ENCODE measurements around the gene GATAD1. TPM values are rescaled to one million over a fixed set of nuclear protein-coding genes. Genes with fewer than 3 reads are reported as not detected.

The GATAD1 gene
- total RNA-seq, 1 experiment from 2014 or later, result 37.6 TPM

DNA sequence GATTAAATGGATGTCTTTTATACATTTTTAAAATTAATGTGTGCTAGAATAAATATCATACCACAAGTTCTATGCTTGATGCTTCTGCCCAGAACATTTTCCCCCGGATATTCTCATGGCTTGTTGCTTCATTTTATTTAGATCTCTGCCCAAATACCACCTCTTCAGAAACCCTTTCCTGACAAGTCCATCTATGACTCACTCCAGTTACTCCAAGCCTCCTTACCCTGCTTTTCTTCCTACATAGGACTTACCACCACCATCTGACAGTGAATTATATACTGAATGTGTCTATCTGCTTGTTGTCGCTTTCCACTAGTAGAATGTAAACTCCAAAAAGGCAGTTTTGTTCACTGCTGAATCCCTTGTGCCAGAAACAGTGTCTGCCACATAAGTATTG lies 49.6 kb downstream of the GATAD1 start:
- Mint-ChIP-seq H3K4me1 (no peaks in the 10 kb centered on the region), H3K27ac (peak overlapping the region; percentile 0; the same call in 1 of the 2 replicates), H3K27me3 (ENCODE audit: low read depth) (no peaks in the 10 kb centered on the region), H3K36me3 (peaks cover 38% of the 10 kb centered on the region), H3K9me3 (no peaks in the 10 kb centered on the region), H3K4me3 (no peak overlapping the region)
- POLR2A ChIA-PET, result no interaction called here
- CTCF ChIA-PET, result no interaction called here
- no peak for DNase-seq (ENCODE audit: low spot score)
- TF ChIP-seq TEAD1 (CRISPR knock-in tag; IDR thresholded peaks at IDR 0.05), result no peak
- TF ChIP-seq ESRRA (CRISPR knock-in tag; IDR thresholded peaks at IDR 0.05; ENCODE audit: borderline replicate concordance), result no peak
- TF ChIP-seq MXD4 (CRISPR knock-in tag; IDR thresholded peaks at IDR 0.05; ENCODE audit: borderline replicate concordance), result no peak
- TF ChIP-seq OVOL2 (CRISPR knock-in tag; IDR thresholded peaks at IDR 0.05; ENCODE audit: borderline replicate concordance), result no peak
- TF ChIP-seq, protein P1, sequence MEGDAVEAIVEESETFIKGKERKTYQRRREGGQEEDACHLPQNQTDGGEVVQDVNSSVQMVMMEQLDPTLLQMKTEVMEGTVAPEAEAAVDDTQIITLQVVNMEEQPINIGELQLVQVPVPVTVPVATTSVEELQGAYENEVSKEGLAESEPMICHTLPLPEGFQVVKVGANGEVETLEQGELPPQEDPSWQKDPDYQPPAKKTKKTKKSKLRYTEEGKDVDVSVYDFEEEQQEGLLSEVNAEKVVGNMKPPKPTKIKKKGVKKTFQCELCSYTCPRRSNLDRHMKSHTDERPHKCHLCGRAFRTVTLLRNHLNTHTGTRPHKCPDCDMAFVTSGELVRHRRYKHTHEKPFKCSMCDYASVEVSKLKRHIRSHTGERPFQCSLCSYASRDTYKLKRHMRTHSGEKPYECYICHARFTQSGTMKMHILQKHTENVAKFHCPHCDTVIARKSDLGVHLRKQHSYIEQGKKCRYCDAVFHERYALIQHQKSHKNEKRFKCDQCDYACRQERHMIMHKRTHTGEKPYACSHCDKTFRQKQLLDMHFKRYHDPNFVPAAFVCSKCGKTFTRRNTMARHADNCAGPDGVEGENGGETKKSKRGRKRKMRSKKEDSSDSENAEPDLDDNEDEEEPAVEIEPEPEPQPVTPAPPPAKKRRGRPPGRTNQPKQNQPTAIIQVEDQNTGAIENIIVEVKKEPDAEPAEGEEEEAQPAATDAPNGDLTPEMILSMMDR (IDR thresholded peaks at IDR 0.05), result no peak
- TF ChIP-seq, protein P2, sequence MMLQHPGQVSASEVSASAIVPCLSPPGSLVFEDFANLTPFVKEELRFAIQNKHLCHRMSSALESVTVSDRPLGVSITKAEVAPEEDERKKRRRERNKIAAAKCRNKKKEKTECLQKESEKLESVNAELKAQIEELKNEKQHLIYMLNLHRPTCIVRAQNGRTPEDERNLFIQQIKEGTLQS (CRISPR knock-in tag; conservative IDR thresholded peaks at IDR 0.05), result no peak
- TF ChIP-seq KAT7 (CRISPR knock-in tag; IDR thresholded peaks at IDR 0.05; ENCODE audit: borderline replicate concordance), result no peak
- TF ChIP-seq NFE2L1 (CRISPR knock-in tag; IDR thresholded peaks at IDR 0.05), result no peak
- no peak for TF ChIP-seq CREB1 (CRISPR knock-in tag; IDR thresholded peaks at IDR 0.05)
- no peak for TF ChIP-seq FOXP1 (CRISPR knock-in tag; IDR thresholded peaks at IDR 0.05; ENCODE audit: borderline replicate concordance)
- no peak for ATAC-seq

DNA sequence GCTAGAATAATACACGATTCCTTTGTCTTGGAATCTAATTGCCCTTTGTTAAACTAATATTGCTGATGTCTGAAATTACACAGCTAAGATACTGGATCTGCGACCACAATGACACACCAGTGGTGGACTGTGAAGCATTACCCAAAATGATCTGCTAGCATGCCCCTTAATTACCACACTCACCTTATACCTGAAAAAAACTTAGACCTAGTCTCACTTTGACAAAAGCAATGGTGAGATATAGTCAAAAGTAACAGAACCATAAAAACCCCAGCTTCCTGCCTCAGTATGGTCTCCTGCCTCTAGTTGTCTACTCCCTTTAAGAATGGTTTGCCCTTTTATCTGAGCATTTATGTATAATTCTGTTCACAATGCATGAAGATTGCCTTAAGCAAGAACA lies 51.3 kb downstream of the GATAD1 start:
- no peak overlapping the region for H3K4me3 Mint-ChIP-seq
- TF ChIP-seq NR1H2 (CRISPR knock-in tag; IDR thresholded peaks at IDR 0.05) (no peak), ZNF138 (CRISPR knock-in tag; conservative IDR thresholded peaks at IDR 0.05) (no peak), FOXK1 (CRISPR knock-in tag; IDR thresholded peaks at IDR 0.05) (no peak)
- TF ChIP-seq, protein P3, sequence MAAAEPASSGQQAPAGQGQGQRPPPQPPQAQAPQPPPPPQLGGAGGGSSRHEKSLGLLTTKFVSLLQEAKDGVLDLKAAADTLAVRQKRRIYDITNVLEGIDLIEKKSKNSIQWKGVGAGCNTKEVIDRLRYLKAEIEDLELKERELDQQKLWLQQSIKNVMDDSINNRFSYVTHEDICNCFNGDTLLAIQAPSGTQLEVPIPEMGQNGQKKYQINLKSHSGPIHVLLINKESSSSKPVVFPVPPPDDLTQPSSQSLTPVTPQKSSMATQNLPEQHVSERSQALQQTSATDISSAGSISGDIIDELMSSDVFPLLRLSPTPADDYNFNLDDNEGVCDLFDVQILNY (CRISPR knock-in tag; IDR thresholded peaks at IDR 0.05), result no peak
- TF ChIP-seq, protein P4, sequence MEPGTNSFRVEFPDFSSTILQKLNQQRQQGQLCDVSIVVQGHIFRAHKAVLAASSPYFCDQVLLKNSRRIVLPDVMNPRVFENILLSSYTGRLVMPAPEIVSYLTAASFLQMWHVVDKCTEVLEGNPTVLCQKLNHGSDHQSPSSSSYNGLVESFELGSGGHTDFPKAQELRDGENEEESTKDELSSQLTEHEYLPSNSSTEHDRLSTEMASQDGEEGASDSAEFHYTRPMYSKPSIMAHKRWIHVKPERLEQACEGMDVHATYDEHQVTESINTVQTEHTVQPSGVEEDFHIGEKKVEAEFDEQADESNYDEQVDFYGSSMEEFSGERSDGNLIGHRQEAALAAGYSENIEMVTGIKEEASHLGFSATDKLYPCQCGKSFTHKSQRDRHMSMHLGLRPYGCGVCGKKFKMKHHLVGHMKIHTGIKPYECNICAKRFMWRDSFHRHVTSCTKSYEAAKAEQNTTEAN (CRISPR knock-in tag; IDR thresholded peaks at IDR 0.05), result no peak
- TF ChIP-seq, protein P5, sequence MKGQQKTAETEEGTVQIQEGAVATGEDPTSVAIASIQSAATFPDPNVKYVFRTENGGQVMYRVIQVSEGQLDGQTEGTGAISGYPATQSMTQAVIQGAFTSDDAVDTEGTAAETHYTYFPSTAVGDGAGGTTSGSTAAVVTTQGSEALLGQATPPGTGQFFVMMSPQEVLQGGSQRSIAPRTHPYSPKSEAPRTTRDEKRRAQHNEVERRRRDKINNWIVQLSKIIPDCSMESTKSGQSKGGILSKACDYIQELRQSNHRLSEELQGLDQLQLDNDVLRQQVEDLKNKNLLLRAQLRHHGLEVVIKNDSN (CRISPR knock-in tag; IDR thresholded peaks at IDR 0.05), result no peak
- H3K27me3 Mint-ChIP-seq (ENCODE audit: low read depth), result no peaks in the 10 kb centered on the region
- no peaks in the 10 kb centered on the region for H3K4me1 Mint-ChIP-seq
- ATAC-seq (no peak), DNase-seq (ENCODE audit: low spot score) (no peak)
- ChIA-PET CTCF (interaction anchor here (0.7 kb wide), 1 partner anchor 37 kb away, joined by 3 read pairs; no protein-coding TSS in a partner anchor), POLR2A (no interaction called here)
- H3K9me3 Mint-ChIP-seq, result no peaks in the 10 kb centered on the region
- H3K27ac Mint-ChIP-seq, result no peak overlapping the region
- peaks cover 31% of the 10 kb centered on the region for H3K36me3 Mint-ChIP-seq

DNA sequence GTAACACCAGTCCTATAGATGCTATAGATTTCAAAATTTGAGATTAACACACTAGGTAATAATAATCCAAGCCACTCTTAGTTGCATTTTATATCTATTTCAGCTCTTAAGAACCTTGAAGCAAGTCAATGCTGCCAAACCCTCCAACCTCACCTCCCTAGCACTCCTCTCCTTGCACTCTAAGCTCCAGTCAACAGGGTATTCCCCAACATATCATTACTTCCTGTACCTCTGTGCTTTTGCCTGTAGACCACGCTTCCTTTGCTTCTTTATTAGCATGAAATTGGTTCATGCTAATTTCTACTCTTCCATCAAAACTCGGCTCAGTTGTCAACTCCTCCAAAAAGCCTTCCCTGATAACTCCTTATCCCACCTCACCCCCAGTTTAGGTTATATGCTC lies 56.5 kb downstream of the GATAD1 start:
- CTCF ChIA-PET, result interaction anchor here (0.8 kb wide), 1 partner anchor 42 kb away, joined by 4 read pairs; no protein-coding TSS in a partner anchor
- Mint-ChIP-seq H3K36me3 (peaks cover 29% of the 10 kb centered on the region), H3K4me1 (no peaks in the 10 kb centered on the region), H3K27me3 (ENCODE audit: low read depth) (no peaks in the 10 kb centered on the region), H3K9me3 (no peaks in the 10 kb centered on the region), H3K27ac (no peak overlapping the region), H3K4me3 (no peak overlapping the region)
- POLR2A ChIA-PET, result no interaction called here
- ATAC-seq (no peak), DNase-seq (ENCODE audit: low spot score) (no peak)
- no peak for TF ChIP-seq TCF7 (CRISPR knock-in tag; IDR thresholded peaks at IDR 0.05; ENCODE audit: low read depth)
- no peak for TF ChIP-seq RORB (CRISPR knock-in tag; IDR thresholded peaks at IDR 0.05)
- no peak for TF ChIP-seq ESRRA (CRISPR knock-in tag; IDR thresholded peaks at IDR 0.05; ENCODE audit: borderline replicate concordance)
- no peak for TF ChIP-seq SP1 (CRISPR knock-in tag; conservative IDR thresholded peaks at IDR 0.05)
- no peak for TF ChIP-seq NR1H2 (CRISPR knock-in tag; IDR thresholded peaks at IDR 0.05)
- no peak for TF ChIP-seq NFATC4 (CRISPR knock-in tag; IDR thresholded peaks at IDR 0.05)

Measured in WTC11 (cell line).